MCF 10A (cell line): Measurements from ENCODE around the gene KIAA1210. TPM values are rescaled to one million over a fixed set of nuclear protein-coding genes. Genes with fewer than 3 reads are reported as not detected.
A peak's percentile ranks its signal among the peaks of the same experiment; 100 is the strongest.

Source experiments
- BruUV-seq: library from RNA; stranded (reverse); fragments of 400-500 nt; replicated peaks from 2 replicates; lab custom pipeline; 2021; lab: Mats Ljungman, UMichigan
- CTCF ChIA-PET: fragments of 300-600 bp; sonication (Branson Sonifier 250); formaldehyde crosslinking; extraction: SDS; loops from one replicate; lab custom pipeline; 2021; ENCODE audit warnings: antibody characterized with exemption, inconsistent platforms; lab: Yijun Ruan, JAX
- POLR2A ChIA-PET: fragments of 300-600, 350-650 bp; sonication (Branson Sonifier 250); formaldehyde crosslinking; extraction: SDS; loops from one replicate; lab custom pipeline; 2020; ENCODE audit warnings: antibody characterized with exemption, inconsistent platforms; lab: Yijun Ruan, JAX
- DNase-seq: peaks from one replicate; pipeline ENCODE4 v3.0.0-alpha.2; 2018; ENCODE audit not compliant: unreplicated experiment
- H3K27ac Mint-ChIP-seq: one replicate; pipeline ENCODE4 v1.8.0; 2022; ENCODE audit warnings: mild to moderate bottlenecking, low read depth, mixed read lengths; ENCODE audit not compliant: unreplicated experiment
- H3K27me3 Mint-ChIP-seq: one replicate; pipeline ENCODE4 v1.8.0; 2022; ENCODE audit warnings: mixed read lengths; ENCODE audit not compliant: insufficient read depth, unreplicated experiment
- H3K36me3 Mint-ChIP-seq: one replicate; pipeline ENCODE4 v1.8.0; 2022; ENCODE audit warnings: mild to moderate bottlenecking, moderate library complexity, mixed read lengths; ENCODE audit not compliant: insufficient read depth, unreplicated experiment
- H3K4me1 Mint-ChIP-seq: one replicate; pipeline ENCODE4 v1.8.0; 2022; ENCODE audit warnings: mixed read lengths; ENCODE audit not compliant: insufficient read depth, unreplicated experiment
- H3K4me3 Mint-ChIP-seq: one replicate; pipeline ENCODE4 v1.8.0; 2022; ENCODE audit warnings: mild to moderate bottlenecking, moderate library complexity, mixed read lengths; ENCODE audit not compliant: unreplicated experiment
- H3K9me3 Mint-ChIP-seq: one replicate; pipeline ENCODE4 v1.8.0; 2022; ENCODE audit warnings: mixed read lengths; ENCODE audit not compliant: unreplicated experiment
- CTCF ChIP-seq: fragments of 200-600 bp; IDR thresholded peaks from one replicate; pipeline ENCODE4 v1.8.0; 2022; ENCODE audit warnings: antibody characterized with exemption, mild to moderate bottlenecking; ENCODE audit not compliant: unreplicated experiment
- intact Hi-C: fragments of 100-400 bp; cut with micrococcal nuclease; formaldehyde crosslinking; loops from 2 replicates; pipeline ENCODE4 v1.14.1; 2022
- total RNA-seq: library from RNA; stranded (reverse); gene quantifications from 2 replicates; pipeline ENCODE4 v1.2.3, GENCODE V29; 2022

The KIAA1210 gene
- total RNA-seq, 1 experiment from 2014 or later: not detected

GRCh38 chrX:119118780-119119395 is 8.7 kb downstream of the KIAA1210 start:
- no TSS peak for BruUV-seq
- intact Hi-C loops: loop anchor here (1.0 to 2.0 kb wide), 3 partner anchors 62 to 148 kb away; no protein-coding TSS in a partner anchor
- H3K4me1 Mint-ChIP-seq: no peaks in the 10 kb centered on the region
- TF ChIP-seq CTCF: peak; percentile 76
- ChIA-PET CTCF (interaction anchor here (0.5 to 3.2 kb wide), 20 partner anchors 11 to 610 kb away, joined by 3 to 11 read pairs (median 4); no protein-coding TSS in a partner anchor), POLR2A (interaction anchor here (0.8 kb wide), 1 partner anchor 40 kb away, joined by 3 read pairs; no protein-coding TSS in a partner anchor)
- H3K36me3 Mint-ChIP-seq: no peaks in the 10 kb centered on the region
- peak; percentile 60 for DNase-seq
- H3K27me3 Mint-ChIP-seq: peaks cover 75% of the 10 kb centered on the region
- H3K9me3 Mint-ChIP-seq: no peaks in the 10 kb centered on the region
- H3K27ac Mint-ChIP-seq: no peak overlapping the region
- H3K4me3 Mint-ChIP-seq: no peak overlapping the region

GRCh38 chrX:119107206-119107605 is 20.4 kb downstream of the KIAA1210 start:
- H3K27me3 Mint-ChIP-seq: peaks cover 48% of the 10 kb centered on the region
- no peak for TF ChIP-seq CTCF
- H3K4me3 Mint-ChIP-seq: no peak overlapping the region
- H3K4me1 Mint-ChIP-seq: no peaks in the 10 kb centered on the region
- no peak for DNase-seq
- no peaks in the 10 kb centered on the region for H3K9me3 Mint-ChIP-seq
- no peaks in the 10 kb centered on the region for H3K36me3 Mint-ChIP-seq
- intact Hi-C loops: no loop called here
- ChIA-PET POLR2A (interaction anchor here (1.1 kb wide), 1 partner anchor 9 kb away, joined by 3 read pairs; no protein-coding TSS in a partner anchor), CTCF (interaction anchor here (0.8 kb wide), 1 partner anchor 11 kb away, joined by 3 read pairs; no protein-coding TSS in a partner anchor)
- H3K27ac Mint-ChIP-seq: no peak overlapping the region
- BruUV-seq: no TSS peak

GRCh38 chrX:119105826-119106225 is 21.8 kb downstream of the KIAA1210 start:
- no peaks in the 10 kb centered on the region for H3K36me3 Mint-ChIP-seq
- TF ChIP-seq CTCF: no peak
- no peaks in the 10 kb centered on the region for H3K9me3 Mint-ChIP-seq
- H3K4me3 Mint-ChIP-seq: no peak overlapping the region
- ChIA-PET POLR2A (interaction anchor here (0.5 kb wide), 1 partner anchor 133 kb away, joined by 3 read pairs; no protein-coding TSS in a partner anchor), CTCF (interaction anchor here (0.6 to 0.8 kb wide), 3 partner anchors 12 to 19 kb away, joined by 3 read pairs; no protein-coding TSS in a partner anchor)
- no peak for DNase-seq
- H3K27me3 Mint-ChIP-seq: peaks cover 56% of the 10 kb centered on the region
- BruUV-seq: no TSS peak
- intact Hi-C loops: no loop called here
- no peak overlapping the region for H3K27ac Mint-ChIP-seq
- H3K4me1 Mint-ChIP-seq: no peaks in the 10 kb centered on the region

GRCh38 chrX:119101168-119101567 is 26.4 kb downstream of the KIAA1210 start:
- Mint-ChIP-seq H3K9me3 (no peaks in the 10 kb centered on the region), H3K36me3 (peaks cover 4% of the 10 kb centered on the region), H3K4me1 (no peaks in the 10 kb centered on the region), H3K4me3 (no peak overlapping the region), H3K27ac (no peak overlapping the region), H3K27me3 (peaks cover 74% of the 10 kb centered on the region)
- no peak for TF ChIP-seq CTCF
- no peak for DNase-seq
- POLR2A ChIA-PET: no interaction called here
- BruUV-seq: no TSS peak
- intact Hi-C loops: no loop called here
- CTCF ChIA-PET: interaction anchor here (1.4 kb wide), 1 partner anchor 18 kb away, joined by 4 read pairs; no protein-coding TSS in a partner anchor
